ENCODE results near the gene ACOX3. TPM values are rescaled to one million over a fixed set of nuclear protein-coding genes. Genes with fewer than 3 reads are reported as not detected.

Gene ACOX3
- total RNA-seq, 1 donor from 2014 or later, result 22.5 TPM

- ATAC-seq (ENCODE audit: poor library complexity), result no peak
- intact Hi-C loops (cut with DNase I), result no loop called here
Measured at GRCh38 chr4:8324640-8325239, 115.8 kb downstream of the ACOX3 start.

GRCh38 chr4:8323947-8324555, 116.5 kb downstream of the ACOX3 start:
- no peak for ATAC-seq (ENCODE audit: poor library complexity)
- DNase-seq, result peak; percentile 8
- intact Hi-C loops (cut with DNase I), result no loop called here

More at GRCh38 chr4:8324640-8325239, 115.8 kb downstream of the ACOX3 start:
- DNase-seq, result peak; percentile 11

GRCh38 chr4:8322794-8323704, 117.5 kb downstream of the ACOX3 start:
- intact Hi-C loops (cut with DNase I), result no loop called here
- DNase-seq, result peak; percentile 8

GRCh38 chr4:8321771-8322170, 118.8 kb downstream of the ACOX3 start:
- ATAC-seq (ENCODE audit: poor library complexity) (no peak), DNase-seq (peak; percentile 5)
- intact Hi-C loops (cut with DNase I), result no loop called here

More at GRCh38 chr4:8322794-8323704, 117.5 kb downstream of the ACOX3 start:
- no peak for ATAC-seq (ENCODE audit: poor library complexity)

- DNase-seq (no peak), ATAC-seq (ENCODE audit: poor library complexity) (no peak)
- intact Hi-C loops (cut with DNase I), result no loop called here
Measured at GRCh38 chr4:8321220-8321619, 119.3 kb downstream of the ACOX3 start.

GRCh38 chr4:8320386-8320750, 120.2 kb downstream of the ACOX3 start:
- DNase-seq (peak; percentile 36), ATAC-seq (ENCODE audit: poor library complexity) (peak; percentile 36)
- intact Hi-C loops (cut with DNase I), result no loop called here

DNA sequence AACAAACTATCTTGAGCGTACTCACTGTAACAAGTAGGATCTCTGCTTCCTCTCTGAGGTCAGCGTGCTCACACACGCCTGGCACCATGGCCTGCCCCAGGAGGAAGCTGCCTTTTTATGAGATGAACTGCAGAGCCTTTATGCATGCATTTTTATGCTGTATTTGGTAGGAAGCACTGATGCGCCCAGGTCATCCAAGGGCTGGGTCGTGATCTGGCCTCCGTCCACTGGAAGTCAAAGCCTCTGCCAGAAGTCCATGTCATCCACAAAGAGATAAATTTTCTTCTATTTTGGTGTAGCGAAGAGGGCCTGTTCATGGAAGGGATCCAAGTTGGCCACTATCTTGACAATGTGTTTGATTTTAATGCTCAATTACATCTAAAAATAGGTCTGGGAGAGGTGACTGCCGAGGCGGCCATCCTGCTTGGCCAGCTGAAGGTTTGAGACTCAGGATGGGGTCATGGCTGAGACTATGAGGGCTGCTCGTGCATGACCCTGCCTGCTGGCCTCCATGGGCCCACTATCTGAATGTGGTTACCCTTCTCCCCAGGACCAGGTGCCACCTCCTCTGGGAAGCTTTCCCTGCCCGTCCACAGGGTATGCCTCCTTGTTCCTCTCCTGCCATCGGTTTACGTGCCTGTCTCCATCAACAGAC, 120.7 kb downstream of the ACOX3 start:
- DNase-seq (peak; percentile 84), ATAC-seq (ENCODE audit: poor library complexity) (peak; percentile 84)
- intact Hi-C loops (cut with DNase I), result loop anchor here (5.0 kb wide), 1 partner anchor 82 kb away; no protein-coding TSS in a partner anchor

DNA sequence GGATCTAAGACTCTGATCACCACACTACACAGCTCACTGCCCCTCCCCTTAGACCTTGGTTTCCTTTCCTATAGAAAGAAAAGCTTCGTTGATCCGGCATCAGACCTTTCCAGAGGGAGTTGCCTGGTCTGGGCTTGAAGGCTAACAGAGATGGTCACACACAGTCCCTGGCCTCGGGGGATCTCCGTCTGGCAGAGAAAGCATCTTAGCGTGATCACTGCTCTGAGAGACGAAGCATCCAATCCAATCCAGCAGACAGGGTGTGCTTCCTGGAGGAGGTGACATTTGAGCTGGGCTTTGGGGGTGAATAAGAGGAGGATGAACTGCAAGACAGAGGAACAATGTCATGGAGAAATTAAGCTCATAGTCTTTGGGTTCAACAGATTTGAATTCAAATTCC, 121.5 kb downstream of the ACOX3 start:
- peak; percentile 25 for DNase-seq
- intact Hi-C loops (cut with DNase I), result loop anchor here (5.0 kb wide), 1 partner anchor 83 kb away; no protein-coding TSS in a partner anchor
- no peak for ATAC-seq (ENCODE audit: poor library complexity)

GRCh38 chr4:8318509-8318908, 122.0 kb downstream of the ACOX3 start:
- ATAC-seq (ENCODE audit: poor library complexity), result no peak
- intact Hi-C loops (cut with DNase I), result loop anchor here (5.0 kb wide), 1 partner anchor 84 kb away; no protein-coding TSS in a partner anchor
- peak; percentile 20 for DNase-seq

DNA sequence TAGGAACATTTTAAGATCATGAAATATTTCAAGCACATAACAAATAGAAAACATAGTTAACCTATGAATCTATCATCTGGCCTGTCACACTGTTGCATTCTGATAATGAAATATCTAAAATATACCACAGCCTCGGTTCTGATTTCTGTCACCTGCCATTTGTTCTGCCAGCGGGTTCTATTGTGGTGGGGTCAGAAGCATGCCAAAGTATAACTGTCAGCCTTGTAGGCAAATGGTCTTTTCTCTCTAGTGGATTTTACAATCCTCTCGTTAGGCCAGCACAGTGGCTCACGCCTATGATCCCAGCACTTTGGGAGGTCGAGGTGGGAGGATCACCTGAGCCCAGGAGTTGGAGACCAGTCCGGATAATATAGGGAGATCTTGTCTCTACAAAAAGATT, 123.0 kb downstream of the ACOX3 start:
- ATAC-seq (ENCODE audit: poor library complexity) (no peak), DNase-seq (no peak)
- intact Hi-C loops (cut with DNase I), result loop anchor here (5.0 kb wide), 1 partner anchor 85 kb away; no protein-coding TSS in a partner anchor

GRCh38 chr4:8316911-8317351, 123.6 kb downstream of the ACOX3 start:
- no peak for ATAC-seq (ENCODE audit: poor library complexity)
- peak; percentile 31 for DNase-seq
- intact Hi-C loops (cut with DNase I), result loop anchor here (5.0 kb wide), 1 partner anchor 85 kb away; no protein-coding TSS in a partner anchor

Other genes starting within 250 kb of the ACOX3 start
- 8.2 TPM for gene SH3TC1, start 241.4 kb downstream of the ACOX3 start, total RNA-seq
- 123 TPM for gene HTRA3, start 171.0 kb downstream of the ACOX3 start, total RNA-seq
- 8.4 TPM for gene TRMT44, start 54 bp upstream of the ACOX3 start, total RNA-seq
- not detected for gene GPR78, start 139.7 kb upstream of the ACOX3 start, total RNA-seq
- not detected for gene CPZ, start 152.0 kb upstream of the ACOX3 start, total RNA-seq